SK-N-SH treated with all-trans-retinoic acid at 6 μM for 48 hours (cell line): ENCODE measurements around the gene DYNLT1.

Source experiments
- OSR1 ChIP-seq: fragments of 250-450 bp; sonication (Bioruptor Pico); IDR thresholded peaks from 2 replicates; pipeline ENCODE4 v1.8.0; 2022; ENCODE audit warnings: moderate library complexity, mild to moderate bottlenecking, inconsistent platforms
- TCF4 ChIP-seq: fragments of 250-450 bp; sonication (Bioruptor Pico); IDR thresholded peaks from 2 replicates; pipeline ENCODE4 v1.8.0; 2021; ENCODE audit warnings: mild to moderate bottlenecking, moderate library complexity, borderline replicate concordance
- ZFP30 ChIP-seq: fragments of 450-650 bp; formaldehyde crosslinking; IDR thresholded peaks from 2 replicates; pipeline ENCODE4 v1.5.0; 2022; ENCODE audit warnings: mild to moderate bottlenecking, moderate library complexity
- ZNF70 ChIP-seq: fragments of 450-650 bp; formaldehyde crosslinking; IDR thresholded peaks from 2 replicates; pipeline ENCODE4 v1.5.0; 2020; ENCODE audit warnings: mild to moderate bottlenecking, moderate library complexity
- TF ChIP-seq, protein P1 (sequence below): fragments of 250-450 bp; sonication (Bioruptor Pico); IDR thresholded peaks from 2 replicates; pipeline ENCODE4 v1.8.0; 2020; ENCODE audit warnings: mild to moderate bottlenecking, moderate library complexity, borderline replicate concordance
- TF ChIP-seq, protein P2 (sequence below): fragments of 250-450 bp; sonication (Bioruptor Pico); IDR thresholded peaks from 2 replicates; pipeline ENCODE4 v1.5.1; 2020; ENCODE audit warnings: low read depth, mild to moderate bottlenecking, moderate library complexity

DNA sequence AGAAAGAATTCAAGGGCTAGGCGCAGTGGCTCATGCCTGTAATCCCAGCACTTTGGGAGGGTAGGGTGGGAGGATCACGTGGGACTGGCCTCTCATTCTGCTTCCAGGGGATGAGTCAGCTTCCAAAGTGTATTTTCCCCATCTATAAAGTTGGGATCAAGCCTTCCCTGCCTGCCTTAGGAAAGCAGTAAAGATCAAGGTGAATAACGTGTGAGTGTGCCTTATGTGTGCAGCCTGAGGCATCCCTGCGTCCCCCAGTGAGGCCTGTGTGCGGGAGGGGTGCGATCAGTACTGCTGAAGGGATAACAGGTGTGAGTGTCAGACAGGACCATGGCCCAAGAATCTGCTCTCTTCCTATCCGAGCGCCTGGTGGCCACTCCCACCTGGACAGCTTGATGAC, 57.9 kb downstream of the DYNLT1 start:
- TF ChIP-seq OSR1 (CRISPR knock-in tag) (no peak), TCF4 (CRISPR knock-in tag) (no peak), ZNF70 (no peak), ZFP30 (CRISPR knock-in tag) (no peak)
- TF ChIP-seq, protein P1, sequence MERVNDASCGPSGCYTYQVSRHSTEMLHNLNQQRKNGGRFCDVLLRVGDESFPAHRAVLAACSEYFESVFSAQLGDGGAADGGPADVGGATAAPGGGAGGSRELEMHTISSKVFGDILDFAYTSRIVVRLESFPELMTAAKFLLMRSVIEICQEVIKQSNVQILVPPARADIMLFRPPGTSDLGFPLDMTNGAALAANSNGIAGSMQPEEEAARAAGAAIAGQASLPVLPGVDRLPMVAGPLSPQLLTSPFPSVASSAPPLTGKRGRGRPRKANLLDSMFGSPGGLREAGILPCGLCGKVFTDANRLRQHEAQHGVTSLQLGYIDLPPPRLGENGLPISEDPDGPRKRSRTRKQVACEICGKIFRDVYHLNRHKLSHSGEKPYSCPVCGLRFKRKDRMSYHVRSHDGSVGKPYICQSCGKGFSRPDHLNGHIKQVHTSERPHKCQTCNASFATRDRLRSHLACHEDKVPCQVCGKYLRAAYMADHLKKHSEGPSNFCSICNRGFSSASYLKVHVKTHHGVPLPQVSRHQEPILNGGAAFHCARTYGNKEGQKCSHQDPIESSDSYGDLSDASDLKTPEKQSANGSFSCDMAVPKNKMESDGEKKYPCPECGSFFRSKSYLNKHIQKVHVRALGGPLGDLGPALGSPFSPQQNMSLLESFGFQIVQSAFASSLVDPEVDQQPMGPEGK (CRISPR knock-in tag) = no peak
- TF ChIP-seq, protein P2, sequence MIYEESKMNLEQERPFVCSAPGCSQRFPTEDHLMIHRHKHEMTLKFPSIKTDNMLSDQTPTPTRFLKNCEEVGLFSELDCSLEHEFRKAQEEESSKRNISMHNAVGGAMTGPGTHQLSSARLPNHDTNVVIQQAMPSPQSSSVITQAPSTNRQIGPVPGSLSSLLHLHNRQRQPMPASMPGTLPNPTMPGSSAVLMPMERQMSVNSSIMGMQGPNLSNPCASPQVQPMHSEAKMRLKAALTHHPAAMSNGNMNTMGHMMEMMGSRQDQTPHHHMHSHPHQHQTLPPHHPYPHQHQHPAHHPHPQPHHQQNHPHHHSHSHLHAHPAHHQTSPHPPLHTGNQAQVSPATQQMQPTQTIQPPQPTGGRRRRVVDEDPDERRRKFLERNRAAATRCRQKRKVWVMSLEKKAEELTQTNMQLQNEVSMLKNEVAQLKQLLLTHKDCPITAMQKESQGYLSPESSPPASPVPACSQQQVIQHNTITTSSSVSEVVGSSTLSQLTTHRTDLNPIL (CRISPR knock-in tag) = no peak
